IMR-90 (cell line): Measurements from ENCODE around the gene NPFFR1. TPM values are rescaled to one million over a fixed set of nuclear protein-coding genes. Genes with fewer than 3 reads are reported as not detected.

Experiments
- ATAC-seq: fragments of 200-7000 bp; cut with Tn5 transposase; 2 replicates; pipeline ENCODE4 v1.9.1; 2020; ENCODE audit warnings: low read depth, mild to moderate bottlenecking, moderate library complexity
- BruUV-seq: library from RNA; stranded (reverse); fragments of 400-500 nt; replicated peaks from 2 replicates; lab custom pipeline; 2021; lab: Mats Ljungman, UMichigan
- CTCF ChIA-PET: fragments of 300-600 bp; formaldehyde crosslinking; extraction: SDS; loops from one replicate; lab custom pipeline; 2021; ENCODE audit warnings: antibody characterized with exemption; lab: Yijun Ruan, JAX
- POLR2A ChIA-PET: fragments of 300-600 bp; sonication (Branson Sonifier 250); formaldehyde crosslinking; loops from one replicate; lab custom pipeline; 2022; ENCODE audit warnings: antibody characterized with exemption; ENCODE audit not compliant: unreplicated experiment; lab: Charles Lee
- DNase-seq: peaks from one replicate; pipeline ENCODE4 v3.0.0; 2013
- H2AFZ ChIP-seq: replicated peaks from 2 replicates; pipeline ENCODE3; 2013; ENCODE audit warnings: low read length, mild to moderate bottlenecking; ENCODE audit not compliant: poor library complexity
- H2AK5ac ChIP-seq: 2 replicates; pipeline ENCODE4 v1.6.1; 2013; ENCODE audit warnings: low read depth, low read length, inconsistent platforms
- H2AK9ac ChIP-seq: replicated peaks from 2 replicates; pipeline ENCODE3; 2013; ENCODE audit warnings: mild to moderate bottlenecking, low read depth, low read length, moderate library complexity; ENCODE audit not compliant: poor library complexity
- H2BK120ac ChIP-seq: 2 replicates; pipeline ENCODE4 v1.6.1; 2013; ENCODE audit warnings: low read depth, low read length, inconsistent platforms
- H2BK15ac ChIP-seq: 3 replicates; pipeline ENCODE4 v1.6.1; 2013; ENCODE audit warnings: low read depth, low read length, inconsistent platforms
- H2BK20ac ChIP-seq: 2 replicates; pipeline ENCODE4 v1.6.1; 2013; ENCODE audit warnings: low read depth, mild to moderate bottlenecking, inconsistent platforms, low read length, moderate library complexity
- H2BK5ac ChIP-seq: 2 replicates; pipeline ENCODE4 v1.6.1; 2013; ENCODE audit warnings: mild to moderate bottlenecking, low read depth, low read length, inconsistent platforms; ENCODE audit not compliant: poor library complexity, severe bottlenecking
- H3K14ac ChIP-seq: replicated peaks from 2 replicates; pipeline ENCODE4 v1.6.1; 2013; ENCODE audit warnings: low read depth, low read length, inconsistent platforms
- H3K18ac ChIP-seq: 2 replicates; pipeline ENCODE4 v1.6.1; 2013; ENCODE audit warnings: low read depth, low read length, control low read depth
- H3K23ac ChIP-seq: 2 replicates; pipeline ENCODE4 v1.6.1; 2013; ENCODE audit warnings: low read depth, low read length, inconsistent platforms
- H3K27ac ChIP-seq: 2 replicates; pipeline ENCODE4 v1.5.1; 2013; ENCODE audit warnings: mild to moderate bottlenecking, control low read depth, low read length; ENCODE audit not compliant: insufficient read depth
- H3K27me3 ChIP-seq: 2 replicates; pipeline ENCODE4 v1.6.1; 2013; ENCODE audit warnings: low read length; ENCODE audit not compliant: control insufficient read depth, insufficient read depth
- H3K36me3 ChIP-seq: 2 replicates; pipeline ENCODE4 v1.6.1; 2013; ENCODE audit warnings: low read length, mixed read lengths; ENCODE audit not compliant: control insufficient read depth, insufficient read depth
- H3K4ac ChIP-seq: 2 replicates; pipeline ENCODE4 v1.6.1; 2013; ENCODE audit warnings: low read depth, low read length, inconsistent platforms
- H3K4me1 ChIP-seq: 2 replicates; pipeline ENCODE4 v1.6.1; 2013; ENCODE audit warnings: low read length, mixed read lengths; ENCODE audit not compliant: control insufficient read depth, insufficient read depth
- H3K4me2 ChIP-seq: 2 replicates; pipeline ENCODE4 v1.6.1; 2013; ENCODE audit warnings: low read depth, mild to moderate bottlenecking, control low read depth, low read length, moderate library complexity
- H3K4me3 ChIP-seq: 2 replicates; pipeline ENCODE4 v1.5.1; 2013; ENCODE audit warnings: low read depth, mild to moderate bottlenecking, control low read depth, low read length, moderate library complexity; ENCODE audit not compliant: insufficient read depth
- H3K56ac ChIP-seq: 2 replicates; pipeline ENCODE4 v1.6.1; 2013; ENCODE audit warnings: low read length, inconsistent platforms; ENCODE audit not compliant: insufficient read depth; ENCODE audit errors: extremely low read depth
- H3K79me1 ChIP-seq, 2 experiments: 2 replicates each; pipeline ENCODE4 v1.6.1; 2013; ENCODE audit warnings: low read length in 2 of 2, inconsistent platforms in 1 of 2, low read depth in 1 of 2
- H3K9ac ChIP-seq: 2 replicates; pipeline ENCODE4 v1.6.1; 2013; ENCODE audit warnings: low read depth, low read length, control low read depth
- H3K9me1 ChIP-seq: 2 replicates; pipeline ENCODE4 v1.6.1; 2013; ENCODE audit warnings: low read length, inconsistent platforms; ENCODE audit not compliant: insufficient read depth
- H3K9me3 ChIP-seq: 2 replicates; pipeline ENCODE4 v1.6.1; 2013; ENCODE audit warnings: low read length; ENCODE audit not compliant: control insufficient read depth, insufficient read depth
- H4K20me1 ChIP-seq: 2 replicates; pipeline ENCODE4 v1.6.1; 2013; ENCODE audit warnings: low read length, inconsistent platforms; ENCODE audit not compliant: insufficient read depth
- H4K5ac ChIP-seq: 2 replicates; pipeline ENCODE4 v1.6.1; 2013; ENCODE audit warnings: mild to moderate bottlenecking, low read depth, low read length, control low read depth
- H4K8ac ChIP-seq, 2 experiments: 2 replicates each; pipeline ENCODE4 v1.6.1; 2013; ENCODE audit warnings: low read depth in 2 of 2, low read length in 2 of 2, control low read depth in 1 of 2, inconsistent platforms in 1 of 2
- H4K91ac ChIP-seq: 2 replicates; pipeline ENCODE4 v1.6.1; 2013; ENCODE audit warnings: low read depth, low read length, inconsistent platforms; ENCODE audit not compliant: insufficient read depth
- MXI1 ChIP-seq: IDR thresholded peaks from 2 replicates; pipeline ENCODE4 v1.6.1; 2012; ENCODE audit warnings: low read depth, mild to moderate bottlenecking, low read length, moderate library complexity, borderline replicate concordance
- POLR2A ChIP-seq: IDR thresholded peaks from 2 replicates; pipeline ENCODE4 v1.6.1; 2012; ENCODE audit warnings: mild to moderate bottlenecking, low read depth, low read length
- USF2 ChIP-seq: fragments of 150-350 bp; IDR thresholded peaks from 2 replicates; pipeline ENCODE4 v1.6.1; 2017; ENCODE audit warnings: mild to moderate bottlenecking, antibody characterized with exemption, low read length, low read depth
- WGBS, 2 experiments: methylation state at CpG; one replicate each; pipeline versions ENCODE4 v1.1.5 to v1.1.7; 2013; ENCODE audit warnings: missing lambda C conversion rate in 2 of 2; ENCODE audit not compliant: insufficient read length in 1 of 2; ENCODE audit errors: extremely low coverage in 2 of 2; 5-methylcytosine and 5-hydroxymethylcytosine counted together
- dilution Hi-C: fragments of 300-500 bp; cut with HindIII; formaldehyde crosslinking; loops from one replicate; pipeline ENCODE4 v1.14.3; 2018; ENCODE audit warnings: low sequenced_read_pairs; ENCODE audit not compliant: unreplicated experiment
- in situ Hi-C: fragments of 300-500 bp; cut with MboI; formaldehyde crosslinking; loops from 3 replicates; pipeline ENCODE4 v1.14.3; 2019; ENCODE audit warnings: low sequenced_read_pairs, inconsistent platforms, mixed read lengths
- intact Hi-C: fragments of 100-400 bp; cut with micrococcal nuclease; formaldehyde crosslinking; loops from 2 replicates; pipeline ENCODE4 v1.10.0; 2022
- polyA plus RNA-seq, 3 experiments: library from polyadenylated mRNA; depleted of rRNA; stranded (reverse); fragments of >200 nt; gene quantifications; 2 replicates each; pipeline ENCODE4 v1.2.3, GENCODE V29; 2012; ENCODE audit warnings: low replicate concordance in 1 of 3
- total RNA-seq: library from RNA; depleted of rRNA; stranded (reverse); fragments of >200 nt; gene quantifications from 2 replicates; pipeline ENCODE4 v1.2.3, GENCODE V29; 2012

The NPFFR1 gene
- total and polyA plus RNA-seq, 2 of the 4 experiments (the other 2 are of a cell fraction), result not detected

- BruUV-seq, result no TSS peak
- Histone ChIP-seq H3K4ac (peak overlapping the region; percentile 88), H3K18ac (no peak overlapping the region; the same call in 1 of the 2 replicates), H2AK5ac (no peak overlapping the region; the same call in 1 of the 2 replicates), H3K79me1 (peaks cover 24 to 49% of the 10 kb centered on the region in 2 experiments), H2BK15ac (no peak overlapping the region), H3K23ac (peak overlapping the region; percentile 77), H3K27me3 (no peaks in the 10 kb centered on the region), H4K5ac (no peak overlapping the region), H3K9ac (peak overlapping the region; percentile 70), H4K91ac (no peak overlapping the region), H3K4me3 (peak overlapping the region; percentile 76), H3K27ac (peak overlapping the region; percentile 47), H2AK9ac (peak overlapping the region; percentile 94), H3K56ac (peak overlapping the region; percentile 80; the same call in 1 of the 2 replicates), H3K14ac (peak overlapping the region; percentile 66), H3K4me1 (peaks cover 2% of the 10 kb centered on the region; the same call in 1 of the 2 replicates), H3K9me1 (0 out of 2 replicates have a peak, but pooled peaks cover 2% of the 10 kb centered on the region), H3K36me3 (0 out of 2 replicates have a peak, but pooled peaks cover 5% of the 10 kb centered on the region), H2BK5ac (no peak overlapping the region), H2BK20ac (no peak overlapping the region), H2BK120ac (no peak overlapping the region), H3K9me3 (no peaks in the 10 kb centered on the region), H3K4me2 (peak overlapping the region; percentile 69), H4K20me1 (peaks cover 17% of the 10 kb centered on the region), H4K8ac (peak overlapping the region in 1 of 2 experiments; percentile 74; a peak in 1 of 4 replicates), H2AFZ (peak overlapping the region; percentile 99)
- WGBS, 2 experiments, result 2% methylated on average over 22 of the region's 39 CpGs; no CpG with 5 or more reads in 1 of the 2 experiments
- ChIA-PET CTCF (interaction anchor here (0.6 to 1.7 kb wide), 3 partner anchors 11 to 132 kb away, joined by 3 to 8 read pairs (median 6); no protein-coding TSS in a partner anchor), POLR2A (interaction anchor here (0.5 kb wide), 1 partner anchor 61 kb away, joined by 9 read pairs; no protein-coding TSS in a partner anchor)
- dilution Hi-C loops, result no loop called here
- intact Hi-C loops, result loop anchor here (1.0 kb wide), 1 partner anchor 132 kb away; no protein-coding TSS in a partner anchor
- TF ChIP-seq USF2 (no peak), POLR2A (peak; percentile 61), MXI1 (peak; percentile 27; the same call in 1 of the 2 replicates)
- 0 out of 2 replicates have a peak, but pooled peaks have one; percentile 3 for ATAC-seq
- in situ Hi-C loops, result loop anchor here (5.0 kb wide), 1 partner anchor 130 kb away; no protein-coding TSS in a partner anchor
- DNase-seq, result peak; percentile 60
These were observed 51.5 kb downstream of the NPFFR1 start for GRCh38 chr10:70232155-70232858.
